Measurements from ENCODE around the gene RAB26.
"Not testable (repeated sequence)": the region's sequence is repeated elsewhere in the genome, so short reads cannot be mapped to it uniquely, and the experiment has no call there.

The RAB26 gene

DNA sequence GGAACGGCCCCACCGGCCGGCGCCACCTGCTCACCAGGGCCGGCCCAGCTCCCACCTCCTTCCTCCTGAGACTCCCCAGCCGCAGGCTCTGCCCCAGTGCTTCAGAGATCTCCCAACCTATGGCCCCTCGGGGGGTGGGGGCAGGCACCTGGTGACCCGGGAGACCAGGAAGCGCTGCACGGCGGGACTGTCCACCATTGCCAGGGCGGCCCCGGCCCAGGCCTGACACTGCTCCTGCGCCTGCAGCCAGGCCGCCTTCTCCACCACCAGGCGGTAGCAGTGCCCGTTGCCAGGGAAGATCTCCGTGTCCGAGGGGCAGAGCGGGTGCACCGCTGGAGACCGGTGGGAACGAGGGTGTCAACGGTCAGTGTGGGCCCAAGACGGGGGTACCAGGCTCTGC, 31.1 kb upstream of the RAB26 start:
- not testable (repeated sequence) for DNase-seq (ENCODE audit: low read depth in 2 of 2)

DNA sequence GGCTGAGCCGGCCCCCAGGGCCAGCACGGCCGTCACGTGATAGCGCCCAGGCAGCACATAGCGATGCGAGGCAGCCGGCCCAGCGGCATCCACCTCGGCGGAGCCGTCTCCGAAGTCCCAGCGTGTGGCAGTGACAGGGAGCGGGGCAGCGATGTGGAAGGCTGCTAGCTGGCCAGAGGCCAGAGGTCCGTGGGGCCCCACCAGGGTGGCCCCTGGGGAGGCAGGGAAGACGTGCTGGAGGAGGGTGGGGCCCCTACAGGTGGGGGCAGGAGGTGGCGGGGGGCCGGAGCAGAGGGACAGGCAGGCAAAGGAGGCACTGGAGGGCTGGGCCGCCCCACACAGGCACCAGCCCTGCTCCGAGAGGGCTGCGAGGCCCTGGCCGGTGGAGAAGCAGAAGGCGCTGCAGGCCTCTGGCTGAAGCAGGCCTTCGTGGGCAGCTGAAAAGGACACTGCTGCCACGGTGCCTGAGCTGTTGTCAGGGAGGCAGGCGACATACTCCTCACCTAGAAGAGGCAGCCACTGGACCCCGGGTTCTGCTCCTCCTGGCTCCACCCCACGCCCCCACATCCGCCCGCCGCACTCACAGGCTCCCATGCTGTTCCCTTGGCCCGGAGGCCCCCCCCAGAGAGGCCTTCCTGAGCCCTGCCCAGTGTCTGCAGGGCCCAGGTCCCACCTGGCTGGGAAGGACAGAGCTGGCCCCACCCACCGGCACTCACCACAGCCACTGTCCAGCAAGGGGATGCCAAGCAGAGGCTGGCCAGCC, 30.3 kb upstream of the RAB26 start:
- DNase-seq (ENCODE audit: low read depth in 2 of 2): not testable (repeated sequence)

- not testable (repeated sequence) for DNase-seq (ENCODE audit: low read depth in 2 of 2)
Observed at GRCh38 chr16:2121325-2121724, 27.1 kb upstream of the RAB26 start.

- DNase-seq (ENCODE audit: low read depth in 2 of 2): no peak
Observed at GRCh38 chr16:2121853-2122252, 26.6 kb upstream of the RAB26 start.

DNA sequence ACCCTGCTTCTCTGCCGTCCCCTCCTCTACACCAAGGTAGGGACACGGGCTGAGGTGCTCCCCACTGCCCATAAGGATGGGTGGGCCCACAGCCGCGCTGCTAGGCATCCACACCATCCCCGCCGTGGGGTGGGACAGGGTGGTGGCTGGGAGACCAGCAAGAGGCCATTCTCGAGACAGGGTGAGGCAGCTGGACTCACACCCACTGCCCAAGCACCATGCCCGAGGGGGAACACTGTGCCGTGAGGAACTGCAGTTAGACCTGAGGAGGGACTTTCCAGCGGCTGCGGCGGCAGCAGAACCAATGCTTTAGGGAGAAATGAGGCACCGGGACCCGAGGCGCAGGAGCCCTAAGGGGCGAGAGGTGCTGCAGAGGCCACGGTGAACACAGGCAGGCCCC, 26.0 kb upstream of the RAB26 start:
- DNase-seq (ENCODE audit: low read depth in 2 of 2): no peak

- not testable (repeated sequence) for DNase-seq (ENCODE audit: low read depth in 2 of 2)
Observed at GRCh38 chr16:2122934-2123683, 25.3 kb upstream of the RAB26 start.

GRCh38 chr16:2123706-2124376, 24.6 kb upstream of the RAB26 start:
- DNase-seq (ENCODE audit: low read depth in 2 of 2): not testable (repeated sequence)

DNA sequence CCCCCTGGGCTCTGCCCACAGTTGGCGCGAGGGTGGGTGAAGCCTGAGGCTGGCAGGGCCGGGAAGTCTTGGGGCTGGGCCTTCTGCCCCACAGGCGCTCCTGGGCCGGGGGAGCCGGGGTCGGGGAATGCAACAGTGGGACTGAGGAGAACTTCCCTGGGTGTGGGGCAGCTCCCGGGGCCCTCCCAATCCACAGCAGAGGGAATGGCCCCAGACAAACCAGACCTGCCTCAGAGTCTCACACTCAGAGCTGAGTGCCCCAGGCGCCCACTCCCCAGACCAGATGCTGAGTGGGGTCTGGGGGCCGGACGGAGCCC, 24.1 kb upstream of the RAB26 start:
- not testable (repeated sequence) for DNase-seq (ENCODE audit: low read depth in 2 of 2)

DNA sequence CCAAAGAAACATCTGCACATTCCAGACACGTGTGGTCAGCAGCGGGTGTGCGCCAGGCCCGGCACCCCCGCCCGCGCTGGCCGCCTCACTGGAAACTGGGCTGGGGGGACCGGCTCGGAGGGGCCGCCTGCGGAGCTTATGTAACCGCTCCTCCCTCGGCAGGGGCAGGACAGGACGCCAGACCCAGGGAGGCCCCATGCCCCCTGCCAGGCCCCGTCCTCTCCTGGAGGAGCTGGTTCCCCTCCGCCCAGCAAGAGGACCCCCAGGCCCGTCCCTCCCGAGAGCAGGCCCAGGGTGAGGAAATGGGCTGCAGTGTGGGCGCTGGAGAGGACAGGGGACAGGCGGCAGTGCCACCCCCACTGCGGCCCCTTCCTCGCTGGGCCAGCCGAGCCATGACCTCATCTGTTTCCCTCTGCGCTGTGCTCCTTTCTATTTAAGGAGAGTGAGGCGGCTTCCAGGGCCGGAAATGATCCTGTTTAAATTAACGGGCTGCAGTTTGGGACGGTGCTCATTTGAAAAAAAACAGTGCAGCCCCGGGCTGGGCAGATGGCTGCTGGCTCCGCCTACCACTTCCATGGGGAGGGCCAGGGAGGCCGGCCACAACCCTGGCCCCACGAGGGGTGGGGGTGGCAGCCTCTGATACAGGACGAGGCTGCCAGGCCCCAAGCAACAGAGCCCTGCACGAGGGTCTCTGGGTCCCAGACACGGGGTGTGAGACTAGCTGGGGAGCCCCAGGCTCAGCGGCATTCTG, 23.6 kb upstream of the RAB26 start:
- not testable (repeated sequence) for DNase-seq (ENCODE audit: low read depth in 2 of 2)

GRCh38 chr16:2125609-2126008, 22.8 kb upstream of the RAB26 start:
- DNase-seq (ENCODE audit: low read depth in 2 of 2): not testable (repeated sequence)

DNA sequence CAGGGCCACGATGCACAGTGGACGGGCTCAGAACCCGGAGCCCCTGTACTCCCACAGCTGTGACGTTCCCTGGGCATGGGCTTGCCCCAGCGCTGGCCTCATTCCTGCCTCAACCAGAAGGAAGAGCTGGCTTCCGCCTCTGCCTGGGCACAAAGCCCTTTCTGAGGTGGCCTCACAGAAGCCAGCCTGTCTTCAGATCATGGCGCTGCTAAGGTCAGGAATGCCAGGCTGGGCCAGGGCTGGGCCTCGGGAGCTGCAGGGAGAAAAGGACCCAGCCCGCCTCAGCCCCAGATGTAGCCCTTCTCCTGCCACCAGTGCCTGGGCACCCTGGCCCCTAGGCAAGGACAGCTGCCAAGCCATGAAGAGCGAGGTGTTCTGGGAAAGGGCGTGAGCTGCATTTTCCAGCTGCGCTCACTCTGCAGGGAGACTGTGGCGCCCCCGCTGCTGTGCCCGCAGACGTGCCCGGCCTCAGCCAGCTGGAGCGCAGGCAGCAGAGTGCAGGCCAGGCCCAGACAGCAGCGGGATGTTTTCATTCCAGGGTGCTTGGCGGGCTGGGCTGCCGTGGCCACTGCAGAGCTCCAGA, 22.2 kb upstream of the RAB26 start:
- not testable (repeated sequence) for DNase-seq (ENCODE audit: low read depth in 2 of 2)

DNA sequence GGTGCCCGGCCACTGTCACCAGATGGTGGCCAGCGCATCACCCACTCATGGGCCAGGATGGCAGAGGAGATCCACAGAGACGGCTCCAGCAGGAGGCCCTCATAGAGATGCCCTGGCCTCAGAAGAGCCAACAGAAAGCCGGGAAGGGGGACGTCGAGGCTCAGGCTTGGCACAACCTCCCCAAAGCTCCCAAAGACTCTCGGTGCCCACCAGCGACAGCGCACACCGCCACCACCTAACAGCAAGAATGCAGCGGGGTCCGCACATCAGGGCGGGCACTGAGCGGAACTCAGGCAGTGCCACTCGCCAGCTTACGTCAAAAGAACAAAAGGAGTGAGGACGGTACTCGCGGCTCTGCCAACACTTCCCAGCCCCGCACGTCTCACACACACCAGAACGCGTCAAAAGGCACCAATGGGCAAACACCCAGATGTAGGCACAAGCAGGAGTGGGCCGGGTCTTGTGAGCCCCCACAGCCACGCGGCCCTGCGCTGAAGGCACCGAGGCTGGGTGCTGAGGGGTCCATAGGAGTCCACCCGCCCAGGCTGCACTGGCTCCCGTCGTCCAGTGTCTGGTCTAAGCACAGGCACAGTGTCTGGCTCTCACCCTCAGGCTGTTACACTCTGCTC, 21.4 kb upstream of the RAB26 start:
- DNase-seq (ENCODE audit: low read depth in 2 of 2): not testable (repeated sequence)

- peak in 1 of 2 donors; percentile 19 for DNase-seq (ENCODE audit: low read depth in 2 of 2)
Observed at GRCh38 chr16:2127630-2128280, 20.7 kb upstream of the RAB26 start.

DNA sequence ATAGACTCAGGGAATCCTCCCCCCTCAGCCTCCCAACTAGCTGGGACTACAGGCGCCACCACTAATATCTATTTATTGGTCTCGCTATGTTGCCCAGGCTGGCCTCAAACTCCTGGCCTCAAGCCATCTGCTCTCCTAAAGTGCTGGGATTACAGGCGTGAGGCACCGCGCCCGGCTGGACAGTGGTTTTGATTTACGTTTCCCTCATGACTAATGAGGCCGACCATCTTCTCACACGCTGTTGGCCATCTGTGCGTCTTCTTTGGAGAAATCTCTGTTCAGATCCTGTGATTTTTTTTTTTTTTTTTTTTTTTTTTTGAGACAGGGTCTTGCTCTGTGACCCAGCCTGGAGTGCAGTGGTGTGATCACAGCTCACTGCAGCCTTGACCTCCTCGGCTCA, 19.2 kb upstream of the RAB26 start:
- DNase-seq (ENCODE audit: low read depth in 2 of 2): not testable (repeated sequence)

- DNase-seq (ENCODE audit: low read depth in 2 of 2): not testable (repeated sequence)
Observed at GRCh38 chr16:2129890-2130447, 18.5 kb upstream of the RAB26 start.

- DNase-seq (ENCODE audit: low read depth in 2 of 2): not testable (repeated sequence)
Observed at GRCh38 chr16:2133797-2134196, 14.6 kb upstream of the RAB26 start.

- not testable (repeated sequence) for DNase-seq (ENCODE audit: low read depth in 2 of 2)
Observed at GRCh38 chr16:2135071-2135470, 13.4 kb upstream of the RAB26 start.

DNA sequence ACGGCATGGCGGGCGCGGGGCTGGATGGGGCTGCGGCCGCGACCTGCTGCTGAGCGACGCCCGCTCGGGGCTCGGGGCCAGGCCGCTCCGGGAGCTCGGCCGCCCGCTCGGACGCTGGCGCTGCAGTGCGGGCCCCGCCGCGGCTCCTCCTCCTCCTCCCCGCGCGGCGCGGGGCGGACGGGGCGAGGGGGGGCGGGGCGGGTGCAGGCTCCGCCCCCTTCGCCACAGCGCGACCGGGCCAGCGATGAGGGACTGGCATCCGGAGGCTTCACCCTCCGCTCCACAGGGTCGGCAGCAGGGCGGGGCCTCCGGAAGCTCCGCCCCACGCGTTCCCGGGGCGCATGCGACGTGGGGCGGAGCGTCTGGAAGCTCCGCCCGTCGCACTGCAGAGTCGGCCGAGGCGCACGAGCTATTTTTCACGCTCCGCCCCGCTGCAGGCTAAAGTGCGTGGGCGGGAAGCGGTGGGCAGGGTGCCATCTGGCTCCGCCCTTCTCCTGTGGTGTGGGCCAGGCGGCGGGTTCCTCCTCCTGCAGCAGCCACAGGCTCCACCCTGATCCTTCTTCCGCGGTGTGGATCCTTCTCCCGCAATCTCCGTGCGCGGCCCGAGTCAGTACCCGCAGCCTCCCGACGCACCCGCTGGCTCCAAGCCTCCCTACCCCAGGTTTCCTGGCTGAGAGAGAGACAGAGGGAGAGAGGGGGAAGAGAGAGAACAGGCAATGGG, 12.5 kb upstream of the RAB26 start, which contains the start of gene PKD1:
Gene PKD1 (minus strand): TSS at position 129 of the 721 bp plus-strand sequence. CDS start 209 bp downstream, outside the sequence.
- peak; percentile 98 to 100 for DNase-seq (ENCODE audit: low read depth in 2 of 2)

Data from stimulated activated CD4-positive, alpha-beta T cell treated with anti-CD3 and anti-CD28 coated beads, Interleukin-1b, Interleukin-23, amount 100 ng/mL, for 4 hours (primary cell).